ENCODE results near the gene GNLY.

DNA sequence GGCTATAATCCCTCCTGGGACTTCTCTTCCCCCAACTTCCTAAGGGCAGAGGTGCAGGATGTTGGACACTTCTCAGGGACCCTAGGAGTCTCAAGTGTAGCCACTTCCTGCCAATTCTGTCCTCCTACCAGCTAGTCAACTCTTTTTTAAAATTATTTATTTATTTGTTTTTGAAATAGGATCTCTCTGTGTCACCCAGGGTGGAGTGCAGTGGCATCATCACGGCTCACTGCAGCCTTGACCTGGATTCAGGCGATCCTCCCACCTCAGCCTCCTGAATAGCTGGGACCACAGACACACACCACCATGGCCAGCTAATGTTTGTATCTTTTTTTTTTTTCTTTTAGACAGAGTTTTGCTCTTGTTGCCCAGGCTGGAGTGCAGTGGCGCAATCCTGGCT, 37.7 kb upstream of the GNLY start:
- TF ChIP-seq EP300 (IDR thresholded peaks at IDR 0.05) = no peak
- TF ChIP-seq, protein P1, sequence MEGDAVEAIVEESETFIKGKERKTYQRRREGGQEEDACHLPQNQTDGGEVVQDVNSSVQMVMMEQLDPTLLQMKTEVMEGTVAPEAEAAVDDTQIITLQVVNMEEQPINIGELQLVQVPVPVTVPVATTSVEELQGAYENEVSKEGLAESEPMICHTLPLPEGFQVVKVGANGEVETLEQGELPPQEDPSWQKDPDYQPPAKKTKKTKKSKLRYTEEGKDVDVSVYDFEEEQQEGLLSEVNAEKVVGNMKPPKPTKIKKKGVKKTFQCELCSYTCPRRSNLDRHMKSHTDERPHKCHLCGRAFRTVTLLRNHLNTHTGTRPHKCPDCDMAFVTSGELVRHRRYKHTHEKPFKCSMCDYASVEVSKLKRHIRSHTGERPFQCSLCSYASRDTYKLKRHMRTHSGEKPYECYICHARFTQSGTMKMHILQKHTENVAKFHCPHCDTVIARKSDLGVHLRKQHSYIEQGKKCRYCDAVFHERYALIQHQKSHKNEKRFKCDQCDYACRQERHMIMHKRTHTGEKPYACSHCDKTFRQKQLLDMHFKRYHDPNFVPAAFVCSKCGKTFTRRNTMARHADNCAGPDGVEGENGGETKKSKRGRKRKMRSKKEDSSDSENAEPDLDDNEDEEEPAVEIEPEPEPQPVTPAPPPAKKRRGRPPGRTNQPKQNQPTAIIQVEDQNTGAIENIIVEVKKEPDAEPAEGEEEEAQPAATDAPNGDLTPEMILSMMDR (IDR thresholded peaks at IDR 0.05) = no peak

Measured in upper lobe of left lung (tissue), 4 donors.